Thoracic aorta (tissue), 2 donors: Measurements from ENCODE around the gene GHRH. TPM values are rescaled to one million over a fixed set of nuclear protein-coding genes. Genes with fewer than 3 reads are reported as not detected.

Source experiments
- ATAC-seq: fragments of 150-250 bp; one replicate; pipeline ENCODE4 v1.8.0; 2017; ENCODE audit warnings: low read depth; ENCODE audit not compliant: insufficient number of reproducible peaks, low FRiP score
- DNase-seq: peaks from one replicate; pipeline ENCODE4 v3.0.0-alpha.2; 2020; ENCODE audit warnings: low spot score
- H3K27ac ChIP-seq, 2 donors: fragments of 200-600 bp; sonication (generic); 1 replicate in 1 of 2; 2 replicates in 1 of 2; pipeline ENCODE4 v1.5.1; 2016; ENCODE audit warnings: mild to moderate bottlenecking in 2 of 2, moderate library complexity in 2 of 2
- H3K27me3 ChIP-seq: fragments of 200-600 bp; sonication (generic); replicated peaks from 2 replicates; pipeline ENCODE4 v1.6.0; 2016; ENCODE audit warnings: mild to moderate bottlenecking; ENCODE audit not compliant: insufficient read depth
- H3K36me3 ChIP-seq: fragments of 200-600 bp; sonication (generic); one replicate; pipeline ENCODE4 v1.5.1; 2016
- H3K4me1 ChIP-seq, 2 donors: fragments of 200-600 bp; sonication (generic); 1 replicate in 1 of 2; 2 replicates in 1 of 2; pipeline versions ENCODE4 v1.5.1 to v1.6.0; 2016; ENCODE audit warnings: low read depth in 2 of 2, mild to moderate bottlenecking in 1 of 2; ENCODE audit not compliant: control insufficient read depth in 1 of 2
- H3K4me3 ChIP-seq: fragments of 200-600 bp; sonication (generic); 2 replicates; pipeline ENCODE4 v1.5.1; 2016; ENCODE audit warnings: mild to moderate bottlenecking
- H3K9me3 ChIP-seq: fragments of 200-600 bp; sonication (generic); 2 replicates; pipeline ENCODE4 v1.5.1; 2016
- total RNA-seq, 2 donors: library from RNA; depleted of rRNA; stranded (reverse); fragments of >200 nt; gene quantifications; one replicate each; pipeline versions ENCODE4 v1.1.0 to v1.2.3, GENCODE V29; 2016
- TF ChIP-seq, protein P1 (sequence below): fragments of 200-600 bp; sonication (generic); IDR thresholded peaks from one replicate; pipeline ENCODE4 v1.5.1; 2019; ENCODE audit warnings: antibody characterized with exemption

The GHRH gene
- total RNA-seq, 2 donors from 2014 or later: not detected

DNA sequence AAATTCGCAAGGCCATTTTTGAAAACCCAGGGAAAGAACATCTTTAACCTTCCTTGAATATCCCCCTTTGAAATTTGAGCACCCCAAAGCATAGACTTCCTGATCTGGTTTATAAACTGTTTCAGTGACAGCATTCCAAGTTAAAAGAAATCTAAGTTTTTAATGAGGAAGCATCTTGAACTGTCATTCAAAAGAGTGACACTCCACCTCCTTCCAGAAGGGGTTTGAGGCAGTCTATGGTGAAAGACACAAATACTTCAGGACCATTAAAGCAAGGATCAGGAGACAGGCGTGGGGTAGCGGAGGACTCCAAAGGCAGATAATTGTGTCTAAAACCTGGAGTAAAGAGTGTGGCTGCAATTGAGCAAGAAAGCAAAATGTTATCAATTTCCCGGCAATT, 691 bp downstream of the GHRH start:
- H3K36me3 ChIP-seq: no peaks in the 10 kb centered on the region
- H3K9me3 ChIP-seq: no peaks in the 10 kb centered on the region
- DNase-seq (no peak), ATAC-seq (no peak)
- no peaks in the 10 kb centered on the region for H3K4me1 ChIP-seq
- no peaks in the 10 kb centered on the region for H3K27me3 ChIP-seq
- no peak overlapping the region for H3K4me3 ChIP-seq
- TF ChIP-seq, protein P1, sequence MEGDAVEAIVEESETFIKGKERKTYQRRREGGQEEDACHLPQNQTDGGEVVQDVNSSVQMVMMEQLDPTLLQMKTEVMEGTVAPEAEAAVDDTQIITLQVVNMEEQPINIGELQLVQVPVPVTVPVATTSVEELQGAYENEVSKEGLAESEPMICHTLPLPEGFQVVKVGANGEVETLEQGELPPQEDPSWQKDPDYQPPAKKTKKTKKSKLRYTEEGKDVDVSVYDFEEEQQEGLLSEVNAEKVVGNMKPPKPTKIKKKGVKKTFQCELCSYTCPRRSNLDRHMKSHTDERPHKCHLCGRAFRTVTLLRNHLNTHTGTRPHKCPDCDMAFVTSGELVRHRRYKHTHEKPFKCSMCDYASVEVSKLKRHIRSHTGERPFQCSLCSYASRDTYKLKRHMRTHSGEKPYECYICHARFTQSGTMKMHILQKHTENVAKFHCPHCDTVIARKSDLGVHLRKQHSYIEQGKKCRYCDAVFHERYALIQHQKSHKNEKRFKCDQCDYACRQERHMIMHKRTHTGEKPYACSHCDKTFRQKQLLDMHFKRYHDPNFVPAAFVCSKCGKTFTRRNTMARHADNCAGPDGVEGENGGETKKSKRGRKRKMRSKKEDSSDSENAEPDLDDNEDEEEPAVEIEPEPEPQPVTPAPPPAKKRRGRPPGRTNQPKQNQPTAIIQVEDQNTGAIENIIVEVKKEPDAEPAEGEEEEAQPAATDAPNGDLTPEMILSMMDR: no peak
- H3K27ac ChIP-seq: no peak overlapping the region

DNA sequence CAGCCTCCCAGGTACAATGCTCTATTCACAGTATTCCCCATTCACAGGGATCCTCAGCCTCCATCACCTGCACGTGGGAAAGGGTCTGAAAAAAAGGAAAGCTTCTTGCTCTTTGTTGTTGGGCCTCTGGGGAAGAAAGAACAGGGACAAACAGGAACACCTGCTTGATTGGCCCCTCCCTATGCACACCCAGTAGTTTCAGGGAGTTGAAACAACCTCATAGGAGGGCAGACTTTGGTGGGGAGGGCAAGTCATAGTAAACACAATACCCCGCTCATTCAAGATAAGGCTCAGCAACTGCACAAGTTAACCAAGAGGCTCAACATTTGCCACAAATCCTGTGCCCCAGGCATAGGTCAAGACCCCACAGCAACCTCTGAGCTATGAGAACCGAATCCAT, 1.7 kb downstream of the GHRH start:
- TF ChIP-seq, protein P1: no peak
- Histone ChIP-seq H3K4me3 (no peak overlapping the region), H3K27me3 (no peaks in the 10 kb centered on the region), H3K27ac (no peak overlapping the region), H3K36me3 (no peaks in the 10 kb centered on the region), H3K4me1 (no peaks in the 10 kb centered on the region), H3K9me3 (no peaks in the 10 kb centered on the region)
- ATAC-seq (no peak), DNase-seq (no peak)

DNA sequence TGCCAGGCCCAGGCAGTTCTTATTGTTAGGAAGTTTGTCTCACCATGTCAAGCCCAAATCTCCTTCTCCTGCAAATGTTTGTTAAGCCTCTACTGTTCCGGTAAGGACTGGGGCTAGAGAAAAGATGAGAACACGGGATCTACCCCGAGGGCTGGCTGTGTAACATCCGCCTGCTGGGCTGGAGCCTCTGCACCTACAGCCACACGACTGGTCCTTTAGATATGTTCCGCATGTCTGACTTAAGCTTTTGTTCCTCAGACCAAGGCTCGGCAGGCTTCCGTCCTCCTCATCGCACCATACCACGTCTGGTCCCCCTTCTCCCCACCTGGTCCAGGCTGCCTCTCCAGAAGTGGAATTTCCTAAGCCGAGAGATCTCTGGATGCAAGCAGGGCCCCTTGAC, 2.6 kb downstream of the GHRH start:
- ATAC-seq: no peak
- Histone ChIP-seq H3K4me1 (no peaks in the 10 kb centered on the region), H3K36me3 (no peaks in the 10 kb centered on the region), H3K27ac (no peak overlapping the region), H3K9me3 (no peaks in the 10 kb centered on the region), H3K27me3 (no peaks in the 10 kb centered on the region), H3K4me3 (no peak overlapping the region)
- TF ChIP-seq, protein P1: no peak
- no peak for DNase-seq

DNA sequence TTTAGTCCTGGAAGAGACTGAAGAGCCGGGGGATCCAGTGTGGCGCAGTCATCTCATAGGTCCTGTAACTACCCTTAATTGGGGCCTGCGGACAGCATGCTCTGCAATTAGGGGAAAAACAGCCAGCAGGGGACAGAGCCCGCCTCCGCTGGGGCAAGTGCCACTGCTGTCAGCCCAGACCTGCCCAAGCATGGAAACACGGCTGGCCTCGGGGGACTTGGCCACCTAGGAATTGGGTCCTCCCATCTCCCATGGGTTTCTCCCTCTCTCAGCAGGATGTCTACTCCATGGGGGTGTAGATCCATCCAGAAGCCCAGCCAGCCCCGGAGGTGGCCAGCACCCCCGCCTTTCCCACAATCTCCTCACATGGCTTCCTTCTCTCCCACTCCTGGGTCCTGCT, 3.6 kb downstream of the GHRH start:
- Histone ChIP-seq H3K9me3 (no peaks in the 10 kb centered on the region), H3K27ac (no peak overlapping the region), H3K36me3 (no peaks in the 10 kb centered on the region), H3K4me1 (no peaks in the 10 kb centered on the region), H3K4me3 (no peak overlapping the region), H3K27me3 (no peaks in the 10 kb centered on the region)
- no peak for ATAC-seq
- TF ChIP-seq, protein P1: no peak
- no peak for DNase-seq

DNA sequence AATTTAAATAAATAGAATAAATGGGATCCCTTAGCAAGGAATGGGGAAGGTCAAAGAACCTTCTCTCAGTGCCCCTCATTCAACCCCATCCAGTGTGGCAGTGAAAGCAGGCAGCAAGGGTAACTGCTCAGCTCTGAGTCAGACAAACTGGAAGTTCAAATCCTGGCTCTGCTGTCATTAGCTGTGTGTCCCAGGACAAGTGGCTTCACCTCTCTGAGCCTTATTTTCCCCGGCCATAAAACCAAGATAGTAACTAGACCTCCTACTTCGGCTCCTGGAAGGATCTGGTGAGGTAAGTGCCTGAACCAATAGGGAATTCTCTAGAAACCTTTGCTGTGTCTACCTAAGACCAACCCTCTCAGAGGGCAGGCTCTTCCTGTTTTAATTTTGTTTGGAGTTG, 4.1 kb downstream of the GHRH start:
- no peak for DNase-seq
- H3K4me3 ChIP-seq: no peak overlapping the region
- TF ChIP-seq, protein P1: no peak
- H3K4me1 ChIP-seq: no peaks in the 10 kb centered on the region
- no peak overlapping the region for H3K27ac ChIP-seq
- no peaks in the 10 kb centered on the region for H3K9me3 ChIP-seq
- H3K27me3 ChIP-seq: no peaks in the 10 kb centered on the region
- ATAC-seq: no peak
- H3K36me3 ChIP-seq: no peaks in the 10 kb centered on the region
